GM23338 (cell line): ENCODE results near the gene S1PR1.

Experiments used
- CREB1 ChIP-seq: fragments of 250-450 bp; sonication (Bioruptor Pico); IDR thresholded peaks from 2 replicates; pipeline ENCODE4 v1.5.0; 2020; ENCODE audit warnings: low read depth, mild to moderate bottlenecking, moderate library complexity
- CTCF ChIP-seq, 2 experiments: fragments of 200-600 bp in 1 of 2; sonication (generic) in 1 of 2; conservative IDR thresholded peaks; 2 replicates each; pipeline versions ENCODE4 v1.5.1 to v1.6.1; 2016 to 2017; ENCODE audit warnings: antibody characterized with exemption in 2 of 2, low read depth in 2 of 2, mild to moderate bottlenecking in 2 of 2, moderate library complexity in 1 of 2
- EZH2 ChIP-seq: fragments of 200-600 bp; sonication (generic); IDR thresholded peaks from one replicate; pipeline ENCODE4 v1.8.0; 2017; ENCODE audit warnings: antibody characterized with exemption, mild to moderate bottlenecking, low read depth; ENCODE audit not compliant: unreplicated experiment
- EZH2phosphoT487 ChIP-seq: fragments of 200-600 bp; sonication (generic); IDR thresholded peaks from one replicate; pipeline ENCODE4 v1.8.1; 2018; ENCODE audit warnings: antibody characterized with exemption; ENCODE audit not compliant: unreplicated experiment
- JUNB ChIP-seq: IDR thresholded peaks from one replicate; pipeline ENCODE4 v1.6.1; 2016; ENCODE audit warnings: antibody characterized with exemption; ENCODE audit not compliant: unreplicated experiment
- POLR2AphosphoS5 ChIP-seq: IDR thresholded peaks from 2 replicates; pipeline ENCODE4 v1.6.1; 2016; ENCODE audit warnings: antibody characterized with exemption, low read depth
- REST ChIP-seq: IDR thresholded peaks from one replicate; pipeline ENCODE4 v1.6.1; 2018; ENCODE audit warnings: antibody characterized with exemption; ENCODE audit not compliant: unreplicated experiment
- ZNF114 ChIP-seq: fragments of 250-450 bp; sonication (Bioruptor Pico); IDR thresholded peaks from 2 replicates; pipeline ENCODE4 v1.5.0; 2020; ENCODE audit warnings: mild to moderate bottlenecking, moderate library complexity

GRCh38 chr1:101238031-101238628, 1.3 kb downstream of the S1PR1 start:
- TF ChIP-seq CTCF (conservative IDR thresholded peaks at IDR 0.05; ENCODE audit: low read depth in 2 of 2) (no peak), POLR2AphosphoS5 (no peak), EZH2 (no peak), REST (no peak), EZH2phosphoT487 (no peak), CREB1 (CRISPR knock-in tag) (no peak), JUNB (no peak), ZNF114 (CRISPR knock-in tag) (no peak)
